ENCODE data around the gene LUZP1. TPM values are rescaled to one million over a fixed set of nuclear protein-coding genes. Genes with fewer than 3 reads are reported as not detected.

Gene LUZP1
- total RNA-seq, 1 experiment from 2014 or later, result 22.4 TPM

GRCh38 chr1:23099171-23099536 is 69.5 kb downstream of the LUZP1 start:
- ATAC-seq (no peak), DNase-seq (ENCODE audit: low read depth, low spot score) (no peak)
- POLR2A ChIA-PET, result interaction anchor here (0.6 to 3.4 kb wide), 3 partner anchors 70 to 691 kb away, joined by 3 to 19 read pairs (median 9); partner anchors contain the start of gene LUZP1
- Histone ChIP-seq H3K36me3 (ENCODE audit: control insufficient read depth in 1 of 2, insufficient read depth in 2 of 2, low read length in 2 of 2) (no peaks in the 10 kb centered on the region), H3K9me3 (ENCODE audit: control insufficient read depth in 1 of 2, insufficient read depth in 1 of 2, low read depth in 1 of 2, low read length in 2 of 2) (no peaks in the 10 kb centered on the region), H3K79me2 (ENCODE audit: insufficient read depth, low read length) (peaks cover 13% of the 10 kb centered on the region; the same call in 1 of the 2 replicates), H3K9ac (ENCODE audit: low read length) (no peak overlapping the region), H3K9me2 (ENCODE audit: insufficient read depth) (no peaks in the 10 kb centered on the region), H3K27ac (ENCODE audit: low read depth, low read length) (no peak overlapping the region), H4K20me1 (ENCODE audit: insufficient read depth) (no peaks in the 10 kb centered on the region; the same call in 1 of the 2 replicates), H3K4me2 (ENCODE audit: low read length) (peak overlapping the region; percentile 0; the same call in 1 of the 2 replicates), H2AFZ (ENCODE audit: low read depth, low read length, poor library complexity, severe bottlenecking) (no peak overlapping the region), H3K4me3 (replicated peaks in 1 of 2; ENCODE audit: low read depth in 1 of 2, low read length in 2 of 2) (no peak overlapping the region), H3K27me3 (ENCODE audit: insufficient read depth, low read length) (no peaks in the 10 kb centered on the region), H3K4me1 (ENCODE audit: control insufficient read depth in 1 of 2, insufficient read depth in 2 of 2, low read length in 2 of 2) (peaks cover 32 to 58% of the 10 kb centered on the region in 2 experiments)
- CTCF ChIA-PET, result interaction anchor here (0.5 to 3.6 kb wide), 20 partner anchors 9 to 645 kb away, joined by 3 to 158 read pairs (median 3); partner anchors contain the start of gene LUZP1
- no peak for TF ChIP-seq ZNF274 (IDR thresholded peaks at IDR 0.05; ENCODE audit: low read depth, low read length)
- TF ChIP-seq CTCF (IDR thresholded peaks at IDR 0.05 in 2 of 3, conservative IDR thresholded peaks at IDR 0.05 in 1 of 3; ENCODE audit: borderline replicate concordance in 1 of 3, insufficient read depth in 1 of 3, low read depth in 2 of 3, low read length in 2 of 3), result no peak
- no peak for TF ChIP-seq REST (IDR thresholded peaks at IDR 0.05; ENCODE audit: low read depth)
- no peak for TF ChIP-seq POLR2AphosphoS5 (IDR thresholded peaks at IDR 0.05; ENCODE audit: low read depth, low read length)
- no peak for TF ChIP-seq ZBTB33 (IDR thresholded peaks at IDR 0.05; ENCODE audit: extremely low read depth, insufficient replicate concordance, low read length)
- no peak for TF ChIP-seq MAX (IDR thresholded peaks at IDR 0.05)
- TF ChIP-seq RAD21 (IDR thresholded peaks at IDR 0.05; ENCODE audit: low read depth), result no peak
- no peak for TF ChIP-seq CEBPB (IDR thresholded peaks at IDR 0.05; ENCODE audit: low read depth)
- no peak for TF ChIP-seq EZH2 (IDR thresholded peaks at IDR 0.05)
- TF ChIP-seq POLR2A (IDR thresholded peaks at IDR 0.05; ENCODE audit: borderline replicate concordance, extremely low read depth, insufficient read depth, insufficient read length), result no peak
- no peak for TF ChIP-seq SRF (IDR thresholded peaks at IDR 0.05; ENCODE audit: low read depth)
- TF ChIP-seq SIN3A (IDR thresholded peaks at IDR 0.05; ENCODE audit: low read depth), result no peak
- no peak for TF ChIP-seq CBX3 (IDR thresholded peaks at IDR 0.05; ENCODE audit: low read depth)
- TF ChIP-seq ELF1 (IDR thresholded peaks at IDR 0.05; ENCODE audit: borderline replicate concordance, low read depth), result no peak
- no peak for TF ChIP-seq ZFX (IDR thresholded peaks at IDR 0.05)
- TF ChIP-seq YY1 (IDR thresholded peaks at IDR 0.05; ENCODE audit: extremely low read depth, insufficient replicate concordance, low read depth, low read length), result no peak
- TF ChIP-seq ATF3 (IDR thresholded peaks at IDR 0.05), result no peak
- no TSS peak for BruUV-seq (replicated peaks)
- intact Hi-C loops (cut with micrococcal nuclease), result no loop called here
- RAD21 ChIA-PET (ENCODE audit: low non-redundant PET in 1 of 2, low total read pairs in 2 of 2, uncharacterized antibody in 2 of 2, unreplicated experiment in 2 of 2), result interaction anchor here (0.5 to 3.5 kb wide), 5 partner anchors 81 to 87 kb away, joined by 3 to 26 read pairs (median 5); no protein-coding TSS in a partner anchor
